Measurements from ENCODE around the gene CACFD1.

Gene CACFD1

GRCh38 chr9:133507246-133507965 is 47.6 kb downstream of the CACFD1 start:
- H3K4me1 ChIP-seq (ENCODE audit: control insufficient read depth in 1 of 2, insufficient read depth in 1 of 2, low read depth in 1 of 2, low read length in 1 of 2): no peaks in the 10 kb centered on the region
- H3K36me3 ChIP-seq: no peaks in the 10 kb centered on the region
- H3K27ac ChIP-seq: no peak overlapping the region
- H3K27me3 ChIP-seq: peaks cover 41% of the 10 kb centered on the region
- no peaks in the 10 kb centered on the region for H3K9me3 ChIP-seq
- no peak for TF ChIP-seq CTCF (IDR thresholded peaks at IDR 0.05)
- no peak overlapping the region for H3K4me3 ChIP-seq (ENCODE audit: low read depth in 1 of 2, low read length in 1 of 2)

GRCh38 chr9:133508046-133508445 is 48.3 kb downstream of the CACFD1 start:
- H3K27ac ChIP-seq: no peak overlapping the region
- TF ChIP-seq CTCF (IDR thresholded peaks at IDR 0.05): no peak
- peaks cover 41% of the 10 kb centered on the region for H3K27me3 ChIP-seq
- H3K4me1 ChIP-seq (ENCODE audit: control insufficient read depth in 1 of 2, insufficient read depth in 1 of 2, low read depth in 1 of 2, low read length in 1 of 2): no peaks in the 10 kb centered on the region
- H3K4me3 ChIP-seq (ENCODE audit: low read depth in 1 of 2, low read length in 1 of 2): no peak overlapping the region
- no peaks in the 10 kb centered on the region for H3K9me3 ChIP-seq
- H3K36me3 ChIP-seq: no peaks in the 10 kb centered on the region

- TF ChIP-seq CTCF (IDR thresholded peaks at IDR 0.05): no peak
- H3K9me3 ChIP-seq: no peaks in the 10 kb centered on the region
- H3K4me1 ChIP-seq (ENCODE audit: control insufficient read depth in 1 of 2, insufficient read depth in 1 of 2, low read depth in 1 of 2, low read length in 1 of 2): no peaks in the 10 kb centered on the region
- H3K27me3 ChIP-seq: peaks cover 41% of the 10 kb centered on the region
- no peak overlapping the region for H3K27ac ChIP-seq
- H3K4me3 ChIP-seq (ENCODE audit: low read depth in 1 of 2, low read length in 1 of 2): no peak overlapping the region
- no peaks in the 10 kb centered on the region for H3K36me3 ChIP-seq
Measured at GRCh38 chr9:133509179-133510083, 49.7 kb downstream of the CACFD1 start.

- Histone ChIP-seq H3K36me3 (no peaks in the 10 kb centered on the region), H3K9me3 (no peaks in the 10 kb centered on the region), H3K27me3 (peaks cover 41% of the 10 kb centered on the region), H3K4me3 (ENCODE audit: low read depth in 1 of 2, low read length in 1 of 2) (no peak overlapping the region), H3K4me1 (ENCODE audit: control insufficient read depth in 1 of 2, insufficient read depth in 1 of 2, low read depth in 1 of 2, low read length in 1 of 2) (no peaks in the 10 kb centered on the region), H3K27ac (no peak overlapping the region)
- no peak for TF ChIP-seq CTCF (IDR thresholded peaks at IDR 0.05)
Measured at GRCh38 chr9:133510926-133511505, 51.2 kb downstream of the CACFD1 start.

- Histone ChIP-seq H3K27ac (no peak overlapping the region), H3K9me3 (no peaks in the 10 kb centered on the region), H3K27me3 (peaks cover 41% of the 10 kb centered on the region), H3K4me3 (ENCODE audit: low read depth in 1 of 2, low read length in 1 of 2) (no peak overlapping the region), H3K4me1 (ENCODE audit: control insufficient read depth in 1 of 2, insufficient read depth in 1 of 2, low read depth in 1 of 2, low read length in 1 of 2) (no peaks in the 10 kb centered on the region), H3K36me3 (no peaks in the 10 kb centered on the region)
- no peak for TF ChIP-seq CTCF (IDR thresholded peaks at IDR 0.05)
Measured at GRCh38 chr9:133511607-133512006, 51.8 kb downstream of the CACFD1 start.

All from neutrophil (primary cell).